Measurements from ENCODE around the gene CDKAL1. TPM values are rescaled to one million over a fixed set of nuclear protein-coding genes. Genes with fewer than 3 reads are reported as not detected.
"Not testable (repeated sequence)": the region's sequence is repeated elsewhere in the genome, so short reads cannot be mapped to it uniquely, and the experiment has no call there.

CDKAL1 gene
- total and polyA plus RNA-seq, 4 donors, result 3.0 to 21.7 (median 9.4) TPM

DNA sequence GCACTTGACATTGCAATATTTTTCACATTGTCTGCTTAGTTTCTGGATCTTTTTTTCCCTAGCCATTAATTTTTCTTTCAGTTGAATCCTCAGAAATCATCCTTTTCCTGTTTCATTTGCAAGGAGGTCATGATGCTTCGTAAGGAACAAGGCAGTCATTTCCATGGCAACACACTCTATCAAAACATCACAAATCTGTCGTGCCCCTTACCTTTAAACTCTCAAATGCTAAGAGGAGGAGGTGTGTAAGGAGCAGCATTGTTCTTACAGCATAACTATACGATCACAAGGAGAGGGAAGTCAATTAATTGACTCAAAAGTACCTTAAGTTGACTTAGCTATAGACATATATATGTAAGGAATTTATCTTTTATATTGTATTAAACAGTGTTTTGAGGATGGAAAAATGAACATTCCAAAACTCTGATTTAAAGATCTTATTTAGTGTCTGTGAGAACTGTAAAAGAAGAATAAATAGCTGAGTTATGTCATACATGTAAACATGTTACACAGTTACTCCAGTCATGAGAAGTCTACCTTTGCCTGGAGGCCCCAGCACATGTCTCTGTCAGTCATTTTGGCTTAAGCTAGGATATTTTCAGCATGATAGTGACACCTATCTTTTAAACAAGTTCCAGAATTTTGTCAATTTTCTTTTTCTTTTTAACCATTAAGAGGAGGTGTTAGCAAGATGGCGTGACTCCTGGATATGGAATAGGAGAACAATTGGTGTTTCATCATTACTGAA is 41.6 kb downstream of the CDKAL1 start:
- no peak for DNase-seq
- no peak for ATAC-seq (ENCODE audit: low FRiP score)
- intact Hi-C loops (cut with DNase I), result no loop called here
- H3K27me3 ChIP-seq (ENCODE audit: control insufficient read depth in 1 of 2, insufficient read depth in 2 of 2, low read length in 1 of 2), result no peaks in the 10 kb centered on the region
- 79% methylated on average over 4 of the region's 4 CpGs for WGBS, 2 donors
- no peaks in the 10 kb centered on the region for H3K9me3 ChIP-seq (ENCODE audit: control insufficient read depth, low read length)
- H3K36me3 ChIP-seq (ENCODE audit: control insufficient read depth in 1 of 2, insufficient read depth in 2 of 2, low read length in 1 of 2), result no peaks in the 10 kb centered on the region
- peaks cover 0 to 3% of the 10 kb centered on the region in 2 donors for H3K4me1 ChIP-seq (ENCODE audit: control insufficient read depth in 1 of 2, insufficient read depth in 2 of 2, low read length in 2 of 2)
- H3K27ac ChIP-seq (ENCODE audit: low read depth in 1 of 2, low read length in 2 of 2), result no peak overlapping the region
- no peak overlapping the region for H3K4me3 ChIP-seq (ENCODE audit: low read length in 2 of 2)

DNA sequence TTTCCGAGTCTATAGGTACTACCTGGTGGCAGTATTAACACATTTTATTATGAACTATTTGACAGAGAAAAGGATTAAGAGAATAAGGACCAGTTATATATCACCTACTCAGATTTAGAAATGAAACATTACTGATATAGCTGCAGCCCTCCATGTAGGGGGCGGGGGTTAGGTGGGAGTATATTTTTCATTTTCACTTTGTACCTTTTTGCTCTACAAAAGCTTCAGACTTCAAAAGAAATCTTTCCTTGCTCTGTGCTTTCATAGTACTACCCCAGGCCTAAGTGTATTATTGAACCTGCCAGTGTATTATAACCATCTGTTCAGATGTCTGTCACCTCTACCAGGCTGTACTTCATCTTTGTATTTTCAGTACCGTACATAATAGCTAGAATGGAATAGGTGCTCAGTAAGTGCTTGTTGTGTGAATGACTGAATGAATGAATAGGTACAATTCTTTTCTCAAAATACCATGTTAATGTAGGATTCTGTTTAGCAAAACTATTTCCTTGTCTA is 43.0 kb downstream of the CDKAL1 start:
- DNase-seq (no peak), ATAC-seq (ENCODE audit: low FRiP score) (no peak)
- Histone ChIP-seq H3K36me3 (ENCODE audit: control insufficient read depth in 1 of 2, insufficient read depth in 2 of 2, low read length in 1 of 2) (no peaks in the 10 kb centered on the region), H3K4me1 (ENCODE audit: control insufficient read depth in 1 of 2, insufficient read depth in 2 of 2, low read length in 2 of 2) (peaks cover 0 to 3% of the 10 kb centered on the region in 2 donors), H3K27ac (ENCODE audit: low read depth in 1 of 2, low read length in 2 of 2) (no peak overlapping the region), H3K4me3 (ENCODE audit: low read length in 2 of 2) (no peak overlapping the region), H3K27me3 (ENCODE audit: control insufficient read depth in 1 of 2, insufficient read depth in 2 of 2, low read length in 1 of 2) (no peaks in the 10 kb centered on the region), H3K9me3 (ENCODE audit: control insufficient read depth, low read length) (no peaks in the 10 kb centered on the region)
- WGBS, 2 donors, result 95% methylated on average over 3 of the region's 3 CpGs
- intact Hi-C loops (cut with DNase I), result no loop called here

DNA sequence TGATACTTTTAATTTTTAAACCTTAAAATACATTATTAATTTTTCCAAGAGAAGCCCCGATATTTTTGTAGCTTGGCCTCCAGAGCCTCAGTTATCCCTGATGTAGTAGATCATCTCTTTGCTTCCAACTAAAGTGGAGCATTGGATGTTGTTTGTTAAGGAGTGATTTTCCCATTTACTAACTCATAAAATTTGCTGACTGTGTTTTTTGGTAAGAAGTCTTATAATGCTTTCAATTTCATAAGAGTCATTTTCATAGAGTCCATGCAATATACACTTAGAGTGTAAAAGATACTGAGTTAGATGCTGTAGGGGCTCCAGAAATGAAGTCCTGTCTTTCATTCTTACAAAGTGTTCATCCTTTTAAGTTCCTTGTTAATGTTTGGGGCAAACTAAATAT is 46.8 kb downstream of the CDKAL1 start:
- intact Hi-C loops (cut with DNase I), result no loop called here
- H3K36me3 ChIP-seq (ENCODE audit: control insufficient read depth in 1 of 2, insufficient read depth in 2 of 2, low read length in 1 of 2), result no peaks in the 10 kb centered on the region

DNA sequence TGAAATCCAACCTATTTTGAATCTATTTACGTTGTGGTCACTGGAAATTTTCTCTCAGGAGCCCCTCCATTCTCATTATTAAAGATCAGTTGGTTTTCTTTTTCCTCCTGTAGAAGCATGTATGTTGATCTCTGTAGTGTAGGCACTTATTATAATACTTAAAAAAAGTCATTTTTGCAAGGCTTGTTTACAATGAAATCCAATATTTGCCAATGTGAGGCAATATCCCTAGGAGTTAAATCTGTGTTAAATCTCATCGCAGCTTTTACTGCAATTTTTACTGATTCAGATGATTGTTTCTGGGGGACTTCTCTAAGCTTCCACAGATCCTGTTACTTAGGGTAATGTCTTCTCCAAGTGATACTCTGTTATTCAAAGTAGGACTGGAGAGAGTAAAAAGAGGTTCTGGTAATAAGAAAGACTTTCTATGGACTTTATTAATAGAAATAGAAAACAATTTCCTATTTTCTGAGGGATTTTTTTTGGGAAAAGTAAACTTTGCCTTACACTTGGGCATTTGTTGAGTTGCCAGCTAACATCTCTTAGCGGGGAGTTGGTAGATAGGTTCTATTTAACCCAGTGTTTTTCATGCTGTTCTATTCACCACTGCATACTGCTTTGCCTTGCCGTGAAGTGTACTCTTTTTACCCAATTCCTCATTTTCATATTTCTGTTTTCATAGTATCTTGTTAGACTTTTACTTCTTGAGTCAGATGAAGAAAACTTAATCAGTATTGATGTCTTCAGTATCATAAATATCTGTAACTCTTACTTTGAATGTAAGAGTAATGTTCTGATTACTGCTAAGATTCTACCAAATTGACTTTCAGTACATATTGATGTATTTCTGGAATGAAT is 48.6 kb downstream of the CDKAL1 start:
- WGBS, 2 donors, result 64 to 67% methylated on average over 4 of the region's 4 CpGs
- Histone ChIP-seq H3K4me1 (ENCODE audit: control insufficient read depth in 1 of 2, insufficient read depth in 2 of 2, low read length in 2 of 2) (peaks cover 0 to 3% of the 10 kb centered on the region in 2 donors), H3K4me3 (ENCODE audit: low read length in 2 of 2) (no peak overlapping the region), H3K9me3 (ENCODE audit: control insufficient read depth, low read length) (no peaks in the 10 kb centered on the region), H3K36me3 (ENCODE audit: control insufficient read depth in 1 of 2, insufficient read depth in 2 of 2, low read length in 1 of 2) (no peaks in the 10 kb centered on the region), H3K27me3 (ENCODE audit: control insufficient read depth in 1 of 2, insufficient read depth in 2 of 2, low read length in 1 of 2) (no peaks in the 10 kb centered on the region), H3K27ac (ENCODE audit: low read depth in 1 of 2, low read length in 2 of 2) (no peak overlapping the region)
- intact Hi-C loops (cut with DNase I), result no loop called here
- DNase-seq (no peak), ATAC-seq (ENCODE audit: low FRiP score) (no peak)

More for the DNA sequence above, 46.8 kb downstream of the CDKAL1 start:
- DNase-seq (no peak), ATAC-seq (ENCODE audit: low FRiP score) (no peak)
- H3K4me1 ChIP-seq (ENCODE audit: control insufficient read depth in 1 of 2, insufficient read depth in 2 of 2, low read length in 2 of 2), result peaks cover 0 to 3% of the 10 kb centered on the region in 2 donors
- H3K27ac ChIP-seq (ENCODE audit: low read depth in 1 of 2, low read length in 2 of 2), result no peak overlapping the region
- H3K4me3 ChIP-seq (ENCODE audit: low read length in 2 of 2), result no peak overlapping the region
- H3K9me3 ChIP-seq (ENCODE audit: control insufficient read depth, low read length), result no peaks in the 10 kb centered on the region
- WGBS, 2 donors, result 99 to 100% methylated on average over 1 of the region's 1 CpG
- no peaks in the 10 kb centered on the region for H3K27me3 ChIP-seq (ENCODE audit: control insufficient read depth in 1 of 2, insufficient read depth in 2 of 2, low read length in 1 of 2)

DNA sequence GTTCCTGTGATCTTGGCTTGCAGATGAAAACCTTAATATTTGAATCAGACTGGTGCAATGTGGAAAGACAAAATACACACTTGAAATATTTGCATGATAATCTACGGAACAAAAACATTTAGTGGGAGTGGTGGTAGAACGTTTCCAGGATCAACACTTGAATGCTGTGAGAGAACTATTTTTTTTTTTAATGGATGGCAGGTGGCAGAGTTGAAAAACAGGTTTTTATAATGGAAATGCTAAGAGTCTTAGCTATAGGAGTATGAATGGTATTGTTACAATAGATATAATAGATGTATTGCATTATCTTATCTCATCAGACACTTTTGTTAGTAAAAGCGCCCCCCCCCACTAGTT is 49.2 kb downstream of the CDKAL1 start:
- peaks cover 0 to 3% of the 10 kb centered on the region in 2 donors for H3K4me1 ChIP-seq (ENCODE audit: control insufficient read depth in 1 of 2, insufficient read depth in 2 of 2, low read length in 2 of 2)
- WGBS, 2 donors, result 36 to 37% methylated on average over 3 of the region's 3 CpGs
- no peaks in the 10 kb centered on the region for H3K27me3 ChIP-seq (ENCODE audit: control insufficient read depth in 1 of 2, insufficient read depth in 2 of 2, low read length in 1 of 2)
- DNase-seq, result no peak
- ATAC-seq (ENCODE audit: low FRiP score), result no peak
- H3K36me3 ChIP-seq (ENCODE audit: control insufficient read depth in 1 of 2, insufficient read depth in 2 of 2, low read length in 1 of 2), result no peaks in the 10 kb centered on the region
- H3K27ac ChIP-seq (ENCODE audit: low read depth in 1 of 2, low read length in 2 of 2), result no peak overlapping the region
- intact Hi-C loops (cut with DNase I), result no loop called here
- no peak overlapping the region for H3K4me3 ChIP-seq (ENCODE audit: low read length in 2 of 2)
- no peaks in the 10 kb centered on the region for H3K9me3 ChIP-seq (ENCODE audit: control insufficient read depth, low read length)

DNA sequence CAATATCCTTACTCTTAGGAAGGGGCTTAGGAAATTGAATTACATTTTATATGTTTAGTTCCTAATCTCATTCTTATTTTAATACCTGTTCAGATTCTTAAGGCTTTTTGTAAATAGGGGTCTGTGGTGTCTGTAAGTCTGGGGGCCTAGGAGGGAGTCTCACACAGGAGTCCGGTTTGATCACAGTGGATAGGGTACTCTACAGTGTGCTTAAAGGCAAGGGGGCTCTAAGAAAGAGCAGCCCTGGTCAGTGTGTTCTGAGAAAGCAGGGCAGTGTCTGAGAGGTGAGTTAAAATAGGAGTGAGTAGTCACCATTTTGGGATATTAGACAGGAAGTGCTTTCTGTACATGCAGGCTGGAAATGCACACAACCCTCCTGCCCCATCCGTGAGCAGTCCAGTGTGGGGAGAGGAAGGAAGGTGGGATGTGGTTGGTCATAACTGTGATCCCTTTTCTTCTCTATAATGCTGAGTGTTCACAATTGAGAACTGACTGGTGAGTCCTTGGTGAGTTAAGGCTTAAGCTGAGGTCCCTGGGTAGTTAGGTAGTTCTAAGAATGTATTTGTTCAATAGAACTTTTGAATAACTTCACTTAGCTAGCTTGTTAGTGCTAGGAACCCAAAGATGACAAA is 50.0 kb downstream of the CDKAL1 start:
- DNase-seq (no peak), ATAC-seq (ENCODE audit: low FRiP score) (no peak)
- Histone ChIP-seq H3K9me3 (ENCODE audit: control insufficient read depth, low read length) (no peaks in the 10 kb centered on the region), H3K27ac (ENCODE audit: low read depth in 1 of 2, low read length in 2 of 2) (no peak overlapping the region), H3K4me1 (ENCODE audit: control insufficient read depth in 1 of 2, insufficient read depth in 2 of 2, low read length in 2 of 2) (peaks cover 0 to 3% of the 10 kb centered on the region in 2 donors), H3K4me3 (ENCODE audit: low read length in 2 of 2) (no peak overlapping the region), H3K27me3 (ENCODE audit: control insufficient read depth in 1 of 2, insufficient read depth in 2 of 2, low read length in 1 of 2) (no peaks in the 10 kb centered on the region), H3K36me3 (ENCODE audit: control insufficient read depth in 1 of 2, insufficient read depth in 2 of 2, low read length in 1 of 2) (no peaks in the 10 kb centered on the region)
- intact Hi-C loops (cut with DNase I), result no loop called here
- WGBS, 2 donors, result 89% methylated on average over 2 of the region's 2 CpGs

DNA sequence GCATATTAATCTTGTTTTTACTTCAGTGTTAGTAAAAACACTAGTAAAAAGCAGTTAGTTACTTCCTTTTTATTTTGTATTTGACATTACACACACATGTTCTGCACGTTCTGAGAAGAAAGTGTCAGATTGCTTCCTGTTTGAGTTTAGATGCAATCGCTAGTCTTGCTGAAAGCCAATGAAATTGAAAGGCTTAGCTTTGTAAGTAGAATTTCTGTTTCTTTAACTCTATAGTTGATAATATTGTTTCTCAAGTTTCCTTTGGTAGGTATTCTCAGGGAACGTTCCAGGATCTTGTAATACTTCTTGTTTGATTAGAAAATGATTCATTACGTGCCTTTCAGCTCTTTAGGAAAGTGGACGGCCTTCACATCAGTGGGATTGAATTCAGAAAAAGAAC is 55.0 kb downstream of the CDKAL1 start:
- H3K4me3 ChIP-seq (ENCODE audit: low read length in 2 of 2), result no peak overlapping the region
- no peak for ATAC-seq (ENCODE audit: low FRiP score)
- intact Hi-C loops (cut with DNase I), result no loop called here

DNA sequence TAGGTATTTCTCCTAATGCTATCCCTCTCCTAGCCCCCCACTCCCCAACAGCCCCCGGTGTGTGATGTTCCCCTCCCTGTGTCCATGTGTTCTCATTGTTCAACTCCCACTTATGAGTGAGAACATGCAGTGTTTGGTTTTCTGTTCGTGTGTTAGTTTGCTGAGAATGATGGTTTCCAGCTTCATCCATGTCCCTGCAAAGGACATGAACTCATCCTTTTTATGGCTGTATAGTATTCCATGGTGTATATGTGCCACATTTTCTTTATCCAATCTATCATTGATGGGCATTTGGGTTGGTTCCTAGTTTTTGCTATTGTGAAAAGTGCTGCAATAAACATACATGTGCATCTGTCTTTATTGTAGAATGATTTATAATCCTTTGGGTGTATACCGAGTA is 56.2 kb downstream of the CDKAL1 start:
- H3K27ac ChIP-seq (ENCODE audit: low read depth in 1 of 2, low read length in 2 of 2); ATAC-seq (ENCODE audit: low FRiP score); H3K4me3 ChIP-seq (ENCODE audit: low read length in 2 of 2); H3K9me3 ChIP-seq (ENCODE audit: control insufficient read depth, low read length); H3K27me3 ChIP-seq (ENCODE audit: control insufficient read depth in 1 of 2, insufficient read depth in 2 of 2, low read length in 1 of 2); intact Hi-C loops (cut with DNase I); H3K36me3 ChIP-seq (ENCODE audit: control insufficient read depth in 1 of 2, insufficient read depth in 2 of 2, low read length in 1 of 2); H3K4me1 ChIP-seq (ENCODE audit: control insufficient read depth in 1 of 2, insufficient read depth in 2 of 2, low read length in 2 of 2); DNase-seq: not testable (repeated sequence)
- 82 to 98% methylated on average over 3 of the region's 3 CpGs for WGBS, 2 donors

More for the DNA sequence above, 55.0 kb downstream of the CDKAL1 start:
- H3K9me3 ChIP-seq (ENCODE audit: control insufficient read depth, low read length), result no peaks in the 10 kb centered on the region
- no peaks in the 10 kb centered on the region for H3K27me3 ChIP-seq (ENCODE audit: control insufficient read depth in 1 of 2, insufficient read depth in 2 of 2, low read length in 1 of 2)
- no peak for DNase-seq
- no peaks in the 10 kb centered on the region for H3K36me3 ChIP-seq (ENCODE audit: control insufficient read depth in 1 of 2, insufficient read depth in 2 of 2, low read length in 1 of 2)
- H3K4me1 ChIP-seq (ENCODE audit: control insufficient read depth in 1 of 2, insufficient read depth in 2 of 2, low read length in 2 of 2), result no peaks in the 10 kb centered on the region
- 3 to 36% methylated on average over 5 of the region's 5 CpGs for WGBS, 2 donors
- H3K27ac ChIP-seq (ENCODE audit: low read depth in 1 of 2, low read length in 2 of 2), result no peak overlapping the region
